ENCODE data around the gene SPAG17.

The SPAG17 gene

GRCh38 chr1:118049981-118050380 is 135.0 kb downstream of the SPAG17 start:
- no peak for DNase-seq

GRCh38 chr1:118047650-118048224 is 137.3 kb downstream of the SPAG17 start:
- no peak for DNase-seq

DNA sequence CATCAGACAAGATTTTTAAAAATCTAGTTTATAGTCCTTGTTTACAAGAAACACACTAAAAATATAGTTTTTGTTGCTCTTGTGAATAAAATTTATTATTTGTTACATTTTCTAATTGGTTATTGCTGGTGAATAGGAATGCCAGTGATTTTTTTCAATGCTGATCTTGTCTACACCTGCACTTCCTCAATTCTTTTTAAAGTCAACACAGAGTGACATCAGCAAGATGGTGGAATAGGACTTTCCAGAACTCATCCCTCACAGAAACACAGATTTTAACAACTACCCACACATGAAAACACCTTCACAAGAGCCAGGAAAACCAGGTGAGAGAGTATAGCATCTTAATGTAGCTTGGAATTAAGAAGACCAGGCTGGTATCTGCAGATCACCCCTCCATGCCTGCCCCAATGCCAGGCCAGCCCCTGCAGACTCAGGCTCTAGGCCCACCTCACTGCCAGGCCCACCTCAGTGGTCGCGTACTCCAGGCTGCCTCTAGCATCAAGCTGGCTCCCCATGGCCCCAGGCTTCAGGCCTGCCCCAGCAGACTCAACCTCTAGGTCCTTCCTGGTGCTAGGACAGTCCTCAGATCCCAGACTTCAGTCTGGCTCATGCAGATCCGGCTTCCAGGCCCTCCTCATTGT is 137.9 kb downstream of the SPAG17 start:
- no peak for DNase-seq

GRCh38 chr1:118043624-118044023 is 141.4 kb downstream of the SPAG17 start:
- DNase-seq: no peak

DNA sequence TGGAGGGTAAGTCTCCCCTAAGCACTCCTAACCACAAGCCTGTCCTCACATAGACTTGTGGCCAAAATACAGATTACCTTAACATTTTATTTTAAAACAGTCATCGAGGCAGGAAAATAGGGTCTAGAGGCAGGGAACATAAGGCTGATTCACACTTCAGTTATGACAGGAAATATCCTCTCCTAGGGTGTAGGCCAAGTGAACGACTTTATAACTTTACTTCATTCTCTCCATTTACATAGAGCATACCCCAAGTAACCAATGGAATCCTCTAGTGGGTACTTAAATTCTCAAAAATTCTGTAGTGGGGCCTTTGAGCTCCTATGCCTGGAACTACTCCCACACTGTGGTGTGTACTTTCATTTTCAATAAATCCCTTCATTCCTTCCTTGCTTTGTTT is 142.5 kb downstream of the SPAG17 start:
- DNase-seq: no peak

GRCh38 chr1:118039170-118039569 is 145.9 kb downstream of the SPAG17 start:
- no peak for DNase-seq

DNA sequence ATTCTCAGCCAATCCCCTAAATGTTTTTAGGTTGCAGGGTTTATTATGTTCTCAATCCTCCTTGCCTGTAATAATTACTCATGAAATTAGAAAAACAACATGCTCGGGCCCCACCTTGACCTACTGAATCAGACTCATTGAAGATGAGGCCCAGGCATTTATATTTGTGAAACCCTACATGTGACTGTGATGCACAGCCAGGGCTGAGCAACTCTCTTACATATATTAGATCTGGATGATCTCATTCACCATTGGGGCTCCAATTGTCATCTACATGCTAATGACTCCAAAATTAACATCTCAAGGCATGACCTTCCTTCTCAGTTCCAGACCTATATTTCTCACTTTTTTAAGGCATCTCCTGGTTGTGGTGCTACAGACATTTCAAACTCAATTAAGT is 152.1 kb downstream of the SPAG17 start:
- no peak for DNase-seq

GRCh38 chr1:118028267-118028666 is 156.8 kb downstream of the SPAG17 start:
- DNase-seq: no peak

DNA sequence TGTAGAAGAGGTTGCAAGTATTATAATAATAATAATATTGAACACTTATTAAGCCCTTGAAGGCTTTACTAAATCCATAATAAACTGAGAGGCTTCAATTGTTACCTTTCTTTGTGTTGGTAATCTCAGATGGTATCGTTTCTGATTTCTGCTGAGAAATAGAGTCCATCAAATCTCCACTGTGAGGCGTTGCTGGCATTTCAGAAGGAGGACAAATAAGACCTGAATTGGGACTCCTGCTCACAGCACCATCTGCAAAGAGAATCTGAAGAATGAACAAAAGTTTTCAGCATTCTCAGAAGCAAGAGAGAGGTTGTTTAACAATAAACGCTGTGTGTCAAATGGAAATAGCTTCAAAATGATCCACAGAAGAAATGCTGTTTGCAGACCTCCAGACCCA is 161.8 kb downstream of the SPAG17 start:
- DNase-seq: no peak

GRCh38 chr1:118021668-118022067 is 163.4 kb downstream of the SPAG17 start:
- no peak for DNase-seq

DNA sequence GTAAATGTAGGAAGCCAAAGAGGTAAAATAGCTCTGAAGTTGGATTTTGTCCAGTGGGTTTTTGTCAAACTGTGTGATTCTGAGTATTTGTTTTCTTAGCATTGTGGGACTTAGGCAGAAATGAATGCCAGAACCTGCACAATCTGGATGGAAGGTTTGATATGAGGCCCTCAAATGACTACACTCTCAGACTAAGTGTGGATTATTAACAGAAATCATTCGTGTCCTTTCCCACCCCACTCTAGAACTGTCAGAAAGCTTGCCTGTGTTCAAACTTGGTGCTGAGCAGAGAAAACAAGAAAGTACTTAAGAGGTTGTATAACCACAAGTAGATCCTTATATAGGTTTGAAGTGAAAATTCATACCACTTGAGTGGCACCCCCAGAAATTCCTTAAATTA is 167.0 kb downstream of the SPAG17 start:
- DNase-seq: no peak

DNA sequence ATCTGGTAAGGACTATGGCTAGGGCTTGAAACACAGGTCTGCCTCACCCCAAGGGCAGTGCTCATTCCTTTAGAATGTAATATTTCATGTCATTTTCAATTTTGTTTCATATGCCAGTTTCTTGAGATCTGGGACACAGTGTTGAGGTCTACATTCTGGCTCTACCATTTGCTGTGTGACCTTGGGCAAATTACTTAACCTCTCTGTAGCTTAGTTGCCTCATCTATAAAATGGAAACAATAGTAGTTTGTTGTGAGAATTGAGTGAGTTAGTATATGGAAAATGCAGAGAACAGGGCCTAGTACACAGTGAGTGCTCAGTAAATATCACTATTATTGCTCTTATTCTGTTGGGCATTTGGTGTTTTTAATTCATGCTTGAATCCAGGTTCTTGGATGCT is 171.1 kb downstream of the SPAG17 start:
- DNase-seq: no peak

DNA sequence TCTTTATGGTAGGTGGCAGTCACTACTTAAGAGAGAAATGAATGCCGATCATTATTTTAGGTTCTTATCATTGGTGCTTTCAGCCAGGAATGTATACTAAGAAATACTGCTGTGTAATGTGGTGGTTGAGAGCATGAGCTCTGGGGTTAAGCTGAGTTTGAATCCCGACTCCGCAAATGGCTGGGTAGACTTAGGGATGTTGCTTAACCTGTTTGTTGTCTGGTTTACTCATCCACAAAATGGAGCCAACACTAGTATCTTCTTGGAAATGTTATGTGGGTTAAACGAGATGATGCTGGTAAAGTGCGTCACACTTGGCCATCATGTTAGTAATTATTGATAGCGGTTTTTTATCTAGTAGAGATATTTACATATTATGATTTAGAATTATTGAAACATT is 171.7 kb downstream of the SPAG17 start:
- no peak for DNase-seq

GRCh38 chr1:118012515-118013124 is 172.4 kb downstream of the SPAG17 start:
- DNase-seq: no peak

DNA sequence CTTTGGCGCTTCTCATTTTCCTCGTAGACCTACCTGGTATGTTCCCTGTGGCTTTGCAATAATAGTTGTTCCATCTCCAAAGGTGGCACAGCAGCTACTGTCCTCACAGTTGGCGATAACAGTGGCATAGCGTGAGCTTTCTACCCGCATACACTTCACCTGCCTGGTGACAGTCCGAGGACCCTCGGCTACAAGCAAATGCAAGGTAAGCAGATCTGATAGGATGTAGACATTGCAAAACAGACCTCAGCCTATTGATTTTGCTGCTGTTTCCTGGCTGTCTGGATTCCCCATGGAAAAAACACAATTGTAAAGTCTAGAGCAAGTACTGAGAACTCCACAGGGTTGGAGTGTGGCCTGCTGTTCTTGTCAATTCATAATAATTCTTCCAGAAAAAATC is 177.0 kb downstream of the SPAG17 start:
- no peak for DNase-seq

- no peak for DNase-seq
These were observed 177.6 kb downstream of the SPAG17 start for GRCh38 chr1:118007391-118007790.

GRCh38 chr1:118004312-118004711 is 180.7 kb downstream of the SPAG17 start:
- no peak for DNase-seq

DNA sequence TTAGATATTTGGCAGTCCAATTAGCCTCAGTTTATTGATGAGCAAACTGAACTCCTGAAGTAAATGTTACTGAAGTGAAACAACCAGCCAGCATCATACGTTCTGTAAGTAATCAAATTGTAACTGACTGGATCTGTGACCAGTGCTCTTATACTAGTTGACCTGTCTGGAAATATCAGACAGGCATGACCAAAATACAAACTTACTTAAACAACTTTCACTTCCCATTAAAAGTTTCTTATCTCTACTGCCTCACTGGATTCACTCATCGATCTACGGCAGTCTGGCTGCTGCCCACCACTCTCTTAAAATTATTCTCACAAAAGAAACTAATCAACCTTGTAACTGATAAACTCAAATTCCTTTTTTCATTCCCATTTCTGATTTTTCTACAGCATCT is 199.1 kb downstream of the SPAG17 start:
- no peak for DNase-seq

- DNase-seq: no peak
These were observed 199.8 kb downstream of the SPAG17 start for GRCh38 chr1:117985239-117985638.

DNA sequence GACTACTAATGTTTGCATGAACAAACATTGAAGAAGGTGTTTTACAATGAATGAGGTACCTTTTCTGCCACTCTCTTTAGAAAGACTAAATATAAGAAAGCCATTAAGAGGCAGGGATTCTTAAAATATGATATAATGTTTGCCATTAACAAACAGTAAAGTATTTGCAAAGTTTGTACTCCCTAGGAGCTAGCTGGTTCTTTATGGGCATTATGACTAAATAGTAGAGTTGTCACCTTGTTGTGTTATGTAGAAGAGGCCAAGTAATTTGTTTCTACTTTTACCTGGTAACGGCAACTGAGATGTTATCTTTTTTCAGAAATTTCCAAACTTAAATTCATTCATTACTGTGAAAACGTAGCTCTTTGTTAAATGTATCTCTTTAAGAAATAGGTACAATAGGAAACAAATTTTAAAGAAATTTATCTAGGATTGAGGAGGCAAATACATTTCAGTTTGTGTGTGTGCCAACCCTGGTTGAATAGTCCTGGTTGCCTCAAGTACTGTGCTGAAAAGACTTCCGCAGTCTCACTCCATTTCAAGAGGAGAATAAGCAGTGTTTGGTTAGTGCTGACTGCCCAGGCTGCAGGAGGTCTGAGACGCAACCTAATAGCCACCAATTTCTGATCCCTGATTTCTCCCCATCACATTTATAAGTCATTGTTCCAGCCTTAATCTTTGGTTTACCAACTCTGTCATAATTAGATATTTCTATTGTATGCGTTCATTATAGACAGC is 203.4 kb downstream of the SPAG17 start:
- DNase-seq: no peak

GRCh38 chr1:117976381-117976780 is 208.6 kb downstream of the SPAG17 start:
- DNase-seq: no peak

- no peak for DNase-seq
These were observed 213.3 kb downstream of the SPAG17 start for GRCh38 chr1:117971777-117972176.

DNA sequence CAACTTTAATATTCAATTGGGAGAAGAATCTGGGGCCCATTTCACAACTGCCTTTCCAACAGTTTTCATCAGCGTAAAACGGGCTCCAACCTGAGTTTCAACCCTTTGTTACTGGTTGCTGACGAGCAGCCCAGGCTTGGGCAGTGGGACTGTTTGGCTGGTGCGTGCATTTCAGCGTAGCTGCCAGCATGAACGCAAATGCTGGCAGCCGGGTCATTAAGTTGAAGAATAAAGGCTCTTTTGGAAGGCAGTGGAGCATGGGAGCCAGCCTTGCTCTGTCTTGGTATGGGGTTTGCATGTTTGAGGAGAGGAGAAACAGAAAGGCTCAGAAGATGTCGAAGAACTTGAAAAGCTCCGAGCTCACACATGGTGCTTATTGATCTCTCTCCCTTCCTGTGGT is 214.8 kb downstream of the SPAG17 start:
- no peak for DNase-seq

DNA sequence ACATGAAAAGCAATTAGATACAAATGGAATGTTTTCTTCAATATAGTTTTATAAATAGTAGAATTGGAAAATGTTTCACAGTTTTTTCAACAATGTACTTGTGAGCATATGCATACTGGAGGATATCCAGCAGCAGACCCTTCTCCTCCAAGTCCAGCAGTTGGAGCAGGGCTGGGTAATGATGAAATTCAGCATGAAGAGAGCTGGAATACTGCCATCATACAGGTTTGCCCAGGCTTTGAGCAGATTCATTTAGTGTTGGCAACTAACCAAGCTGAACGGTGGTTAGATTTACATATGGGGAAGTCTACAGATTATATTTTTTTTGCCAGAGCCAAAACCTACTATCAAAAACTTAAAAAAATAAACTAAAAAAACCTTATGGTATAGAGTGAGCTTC is 217.1 kb downstream of the SPAG17 start:
- DNase-seq: no peak
